Measurements from ENCODE around the gene ARHGAP36.
A peak's percentile ranks its signal among the peaks of the same experiment; 100 is the strongest.

ARHGAP36 gene

DNA sequence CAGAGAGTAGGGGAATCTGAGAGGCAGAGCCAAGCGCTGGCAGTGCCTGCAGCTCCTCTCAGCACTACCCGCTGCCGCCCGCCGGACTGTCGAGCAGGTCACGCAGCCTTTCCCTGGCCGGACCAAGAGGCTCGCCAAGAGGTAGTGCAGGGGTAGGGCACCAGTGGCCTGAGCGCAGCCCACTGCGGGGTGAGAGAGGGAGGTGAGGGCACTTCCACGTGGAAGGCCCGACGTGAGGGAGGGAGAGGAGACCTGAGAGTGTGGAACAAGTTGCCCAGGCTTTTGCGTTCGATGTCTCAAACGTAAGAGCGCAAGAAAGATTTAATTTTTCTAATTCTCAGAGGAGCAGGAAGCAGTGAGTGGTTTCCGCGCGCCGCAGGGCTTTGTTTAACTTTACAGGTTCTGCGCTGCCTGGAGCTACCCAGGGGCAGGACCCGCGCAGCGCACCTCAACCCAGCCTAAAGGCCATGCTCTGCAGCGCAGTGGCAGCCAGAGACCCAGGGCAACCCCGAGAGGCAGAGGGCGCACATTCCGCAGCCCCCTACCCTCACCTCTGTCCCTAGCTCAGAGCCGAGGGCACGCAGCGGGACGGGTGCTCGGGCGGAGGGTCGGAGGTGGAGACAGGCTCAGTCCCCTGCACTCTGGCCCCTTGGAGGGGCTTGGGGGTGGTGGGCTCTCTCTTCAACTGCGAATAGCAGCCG is 14.9 kb downstream of the ARHGAP36 start:
- no peak overlapping the region for H2AFZ ChIP-seq (ENCODE audit: insufficient read depth, low read length, poor library complexity)
- no peaks in the 10 kb centered on the region for H3K79me2 ChIP-seq (ENCODE audit: control insufficient read depth, insufficient read depth, low read length, poor library complexity)
- no peak overlapping the region for H3K14ac ChIP-seq (ENCODE audit: low read length)
- H3K9ac ChIP-seq (ENCODE audit: low read length) = no peak overlapping the region
- H3K4me3 ChIP-seq (ENCODE audit: low read depth, low read length) = no peak overlapping the region
- H3K9me3 ChIP-seq (ENCODE audit: insufficient read depth, low read depth, low read length) = no peaks in the 10 kb centered on the region
- peaks cover 21% of the 10 kb centered on the region for H3K27me3 ChIP-seq (ENCODE audit: insufficient read depth, low read length)
- no peak overlapping the region for H3K27ac ChIP-seq (ENCODE audit: low read depth, low read length)
- H3K18ac ChIP-seq (ENCODE audit: low read length) = no peak overlapping the region
- no peak overlapping the region for H3K23ac ChIP-seq (ENCODE audit: low read length)
- no peak overlapping the region for H2BK12ac ChIP-seq (ENCODE audit: low read length)
- no peak overlapping the region for H3K4ac ChIP-seq (ENCODE audit: low read depth, low read length)
- no peak for DNase-seq
- H2BK5ac ChIP-seq (ENCODE audit: low read depth, low read length, poor library complexity) = no peak overlapping the region
- no peaks in the 10 kb centered on the region for H3K79me1 ChIP-seq (ENCODE audit: low read length)
- no peak overlapping the region for H2AK5ac ChIP-seq (ENCODE audit: low read length)
- no peaks in the 10 kb centered on the region for H3K36me3 ChIP-seq (ENCODE audit: control insufficient read depth in 1 of 2, insufficient read depth in 2 of 2, low read length in 2 of 2)
- no CpG with 5 or more reads among the region's 39 CpGs for WGBS (ENCODE audit: extremely low coverage, insufficient coverage, insufficient read length)
- no peaks in the 10 kb centered on the region for H3K4me1 ChIP-seq (ENCODE audit: control insufficient read depth in 1 of 2, insufficient read depth in 2 of 2, low read length in 2 of 2)
- no peak overlapping the region for H3K4me2 ChIP-seq (ENCODE audit: low read length)
- no peak overlapping the region for H4K8ac ChIP-seq (ENCODE audit: low read depth, low read length)
- H4K12ac ChIP-seq (ENCODE audit: low read depth, low read length) = peak overlapping the region; percentile 62
- no peak overlapping the region for H4K91ac ChIP-seq (ENCODE audit: low read depth, low read length)
- no peak overlapping the region for H2BK120ac ChIP-seq (ENCODE audit: insufficient read depth, low read length, poor library complexity)

- no peak for DNase-seq
- no peak overlapping the region for H3K14ac ChIP-seq (ENCODE audit: low read length)
- no peaks in the 10 kb centered on the region for H3K9me3 ChIP-seq (ENCODE audit: insufficient read depth, low read depth, low read length)
- H3K4me1 ChIP-seq (ENCODE audit: control insufficient read depth in 1 of 2, insufficient read depth in 2 of 2, low read length in 2 of 2) = no peaks in the 10 kb centered on the region
- H3K18ac ChIP-seq (ENCODE audit: low read length) = no peak overlapping the region
- no peak overlapping the region for H2BK12ac ChIP-seq (ENCODE audit: low read length)
- H3K27ac ChIP-seq (ENCODE audit: low read depth, low read length) = no peak overlapping the region
- H3K79me1 ChIP-seq (ENCODE audit: low read length) = no peaks in the 10 kb centered on the region
- H2BK5ac ChIP-seq (ENCODE audit: low read depth, low read length, poor library complexity) = no peak overlapping the region
- no peak overlapping the region for H4K91ac ChIP-seq (ENCODE audit: low read depth, low read length)
- H4K12ac ChIP-seq (ENCODE audit: low read depth, low read length) = no peak overlapping the region
- H4K8ac ChIP-seq (ENCODE audit: low read depth, low read length) = no peak overlapping the region
- WGBS (ENCODE audit: extremely low coverage, insufficient coverage, insufficient read length) = no CpG with 5 or more reads among the region's 4 CpGs
- H3K27me3 ChIP-seq (ENCODE audit: insufficient read depth, low read length) = peaks cover 17% of the 10 kb centered on the region
- H3K36me3 ChIP-seq (ENCODE audit: control insufficient read depth in 1 of 2, insufficient read depth in 2 of 2, low read length in 2 of 2) = no peaks in the 10 kb centered on the region
- H3K4ac ChIP-seq (ENCODE audit: low read depth, low read length) = no peak overlapping the region
- no peak overlapping the region for H2BK120ac ChIP-seq (ENCODE audit: insufficient read depth, low read length, poor library complexity)
- no peak overlapping the region for H3K23ac ChIP-seq (ENCODE audit: low read length)
- H3K4me3 ChIP-seq (ENCODE audit: low read depth, low read length) = no peak overlapping the region
- H2AK5ac ChIP-seq (ENCODE audit: low read length) = no peak overlapping the region
- H3K79me2 ChIP-seq (ENCODE audit: control insufficient read depth, insufficient read depth, low read length, poor library complexity) = no peaks in the 10 kb centered on the region
- no peak overlapping the region for H3K9ac ChIP-seq (ENCODE audit: low read length)
- no peak overlapping the region for H3K4me2 ChIP-seq (ENCODE audit: low read length)
- H2AFZ ChIP-seq (ENCODE audit: insufficient read depth, low read length, poor library complexity) = no peak overlapping the region
Measured at GRCh38 chrX:131073607-131074006, 15.5 kb downstream of the ARHGAP36 start.

DNA sequence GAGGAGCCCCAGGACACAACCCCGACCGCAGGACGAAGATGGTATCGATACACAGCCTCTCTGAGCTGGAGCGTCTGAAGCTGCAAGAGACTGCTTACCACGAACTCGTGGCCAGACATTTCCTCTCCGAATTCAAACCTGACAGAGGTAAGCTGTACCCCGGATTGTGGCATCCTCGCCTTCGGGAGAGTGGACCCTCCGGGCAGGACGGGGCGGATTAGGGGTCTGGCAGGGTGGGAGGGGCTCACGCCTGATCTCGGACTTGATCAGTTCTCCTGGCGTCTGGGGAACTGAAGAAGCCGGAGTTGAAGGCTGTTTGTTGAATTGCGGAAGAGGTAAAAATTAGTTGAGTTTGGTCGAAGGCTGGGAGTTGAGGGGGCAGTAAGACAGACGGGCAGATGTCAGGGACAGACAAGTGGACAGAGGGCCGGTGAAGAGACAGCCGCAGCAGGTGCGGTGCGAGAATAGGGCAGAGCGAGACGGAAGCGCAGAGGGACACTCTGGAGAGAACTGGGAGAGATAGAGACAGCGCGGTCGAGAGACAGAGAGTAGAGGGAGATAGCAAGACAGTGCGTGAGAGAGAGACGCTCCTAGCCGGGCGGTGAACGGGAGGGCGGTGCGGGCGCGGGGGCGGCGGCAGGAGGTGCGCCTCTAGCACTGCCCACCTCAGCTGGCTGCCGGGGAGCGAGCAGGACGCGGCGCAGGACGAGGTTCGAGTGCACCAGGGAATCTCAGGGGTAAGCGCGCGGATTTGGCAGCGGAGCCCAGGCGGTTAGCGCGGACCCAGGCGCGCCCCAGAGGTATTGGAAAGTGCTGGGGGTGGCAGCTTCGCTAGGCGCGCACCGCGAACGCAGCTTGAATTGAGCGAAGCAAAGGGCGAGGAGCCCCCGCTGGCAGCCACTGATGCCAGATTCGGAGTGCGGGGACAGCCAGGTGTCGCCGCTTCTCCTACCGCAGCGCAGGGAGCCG is 23.9 kb downstream of the ARHGAP36 start:
- peaks cover 30% of the 10 kb centered on the region for H3K27me3 ChIP-seq (ENCODE audit: insufficient read depth, low read length)
- peaks cover 3% of the 10 kb centered on the region for H3K9me3 ChIP-seq (ENCODE audit: insufficient read depth, low read depth, low read length)
- no peak overlapping the region for H3K23ac ChIP-seq (ENCODE audit: low read length)
- peak overlapping the region; percentile 51 for H3K4me2 ChIP-seq (ENCODE audit: low read length)
- H3K4me1 ChIP-seq (ENCODE audit: control insufficient read depth in 1 of 2, insufficient read depth in 2 of 2, low read length in 2 of 2) = no peaks in the 10 kb centered on the region
- no peak overlapping the region for H3K4me3 ChIP-seq (ENCODE audit: low read depth, low read length)
- no peak for DNase-seq
- no peak overlapping the region for H4K8ac ChIP-seq (ENCODE audit: low read depth, low read length)
- no CpG with 5 or more reads among the region's 75 CpGs for WGBS (ENCODE audit: extremely low coverage, insufficient coverage, insufficient read length)
- H2BK12ac ChIP-seq (ENCODE audit: low read length) = no peak overlapping the region
- no peak overlapping the region for H4K91ac ChIP-seq (ENCODE audit: low read depth, low read length)
- H4K12ac ChIP-seq (ENCODE audit: low read depth, low read length) = no peak overlapping the region
- H2BK5ac ChIP-seq (ENCODE audit: low read depth, low read length, poor library complexity) = no peak overlapping the region
- H2BK120ac ChIP-seq (ENCODE audit: insufficient read depth, low read length, poor library complexity) = no peak overlapping the region
- no peaks in the 10 kb centered on the region for H3K79me1 ChIP-seq (ENCODE audit: low read length)
- no peak overlapping the region for H2AFZ ChIP-seq (ENCODE audit: insufficient read depth, low read length, poor library complexity)
- no peak overlapping the region for H2AK5ac ChIP-seq (ENCODE audit: low read length)
- no peak overlapping the region for H3K18ac ChIP-seq (ENCODE audit: low read length)
- H3K36me3 ChIP-seq (ENCODE audit: control insufficient read depth in 1 of 2, insufficient read depth in 2 of 2, low read length in 2 of 2) = no peaks in the 10 kb centered on the region
- H3K27ac ChIP-seq (ENCODE audit: low read depth, low read length) = no peak overlapping the region
- no peak overlapping the region for H3K14ac ChIP-seq (ENCODE audit: low read length)
- no peak overlapping the region for H3K4ac ChIP-seq (ENCODE audit: low read depth, low read length)
- H3K9ac ChIP-seq (ENCODE audit: low read length) = no peak overlapping the region
- no peaks in the 10 kb centered on the region for H3K79me2 ChIP-seq (ENCODE audit: control insufficient read depth, insufficient read depth, low read length, poor library complexity)

GRCh38 chrX:131083510-131084142 is 25.5 kb downstream of the ARHGAP36 start:
- Histone ChIP-seq H3K79me2 (ENCODE audit: control insufficient read depth, insufficient read depth, low read length, poor library complexity) (no peaks in the 10 kb centered on the region), H3K27me3 (ENCODE audit: insufficient read depth, low read length) (peaks cover 30% of the 10 kb centered on the region), H3K9ac (ENCODE audit: low read length) (no peak overlapping the region), H3K27ac (ENCODE audit: low read depth, low read length) (no peak overlapping the region), H3K4me2 (ENCODE audit: low read length) (no peak overlapping the region), H4K91ac (ENCODE audit: low read depth, low read length) (no peak overlapping the region), H2BK120ac (ENCODE audit: insufficient read depth, low read length, poor library complexity) (no peak overlapping the region), H3K9me3 (ENCODE audit: insufficient read depth, low read depth, low read length) (peaks cover 3% of the 10 kb centered on the region), H3K4me1 (ENCODE audit: control insufficient read depth in 1 of 2, insufficient read depth in 2 of 2, low read length in 2 of 2) (no peaks in the 10 kb centered on the region), H3K4ac (ENCODE audit: low read depth, low read length) (no peak overlapping the region), H3K14ac (ENCODE audit: low read length) (no peak overlapping the region), H3K79me1 (ENCODE audit: low read length) (no peaks in the 10 kb centered on the region), H3K23ac (ENCODE audit: low read length) (no peak overlapping the region), H3K4me3 (ENCODE audit: low read depth, low read length) (no peak overlapping the region), H2AFZ (ENCODE audit: insufficient read depth, low read length, poor library complexity) (no peak overlapping the region), H2BK12ac (ENCODE audit: low read length) (no peak overlapping the region), H2BK5ac (ENCODE audit: low read depth, low read length, poor library complexity) (no peak overlapping the region), H4K8ac (ENCODE audit: low read depth, low read length) (no peak overlapping the region), H3K36me3 (ENCODE audit: control insufficient read depth in 1 of 2, insufficient read depth in 2 of 2, low read length in 2 of 2) (no peaks in the 10 kb centered on the region), H3K18ac (ENCODE audit: low read length) (no peak overlapping the region), H4K12ac (ENCODE audit: low read depth, low read length) (no peak overlapping the region), H2AK5ac (ENCODE audit: low read length) (no peak overlapping the region)
- DNase-seq = no peak
- no CpG with 5 or more reads among the region's 34 CpGs for WGBS (ENCODE audit: extremely low coverage, insufficient coverage, insufficient read length)
